ENCODE results near the gene SPDYE3.

SPDYE3 gene

GRCh38 chr7:100366411-100367250 lies 59.1 kb downstream of the SPDYE3 start:
- no peak for FAIRE-seq
- DNase-seq (ENCODE audit: insufficient read length, low spot score) = no peak
- TF ChIP-seq CTCF (IDR thresholded peaks at IDR 0.05; ENCODE audit: insufficient read depth, missing control alignments) = no peak

- no peak for TF ChIP-seq CTCF (IDR thresholded peaks at IDR 0.05; ENCODE audit: insufficient read depth, missing control alignments)
- no peak for FAIRE-seq
- DNase-seq (ENCODE audit: insufficient read length, low spot score) = no peak
These were observed 59.7 kb downstream of the SPDYE3 start for GRCh38 chr7:100367251-100367620.

GRCh38 chr7:100367676-100368613 lies 60.4 kb downstream of the SPDYE3 start:
- TF ChIP-seq CTCF (IDR thresholded peaks at IDR 0.05; ENCODE audit: insufficient read depth, missing control alignments) = no peak
- FAIRE-seq (no peak), DNase-seq (ENCODE audit: insufficient read length, low spot score) (no peak)

DNA sequence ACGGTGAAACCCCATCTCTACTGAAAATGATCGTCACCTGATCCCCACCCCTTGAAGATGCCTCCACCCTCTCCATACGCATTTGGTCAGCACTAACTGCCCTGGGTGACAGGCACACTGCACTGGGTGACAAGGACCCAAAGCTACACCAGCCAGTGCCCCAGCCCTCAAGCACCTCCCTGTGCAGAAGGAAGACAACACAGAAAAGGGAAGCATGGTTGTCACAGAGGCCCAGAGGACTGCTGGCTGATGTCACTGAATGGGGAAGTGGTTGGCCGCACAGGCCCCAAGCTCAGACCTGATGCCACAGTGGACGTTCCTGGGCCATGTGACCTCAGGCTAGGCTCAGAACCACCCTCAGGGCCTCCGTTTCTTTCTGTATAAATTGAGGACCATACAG lies 61.6 kb downstream of the SPDYE3 start:
- FAIRE-seq (no peak), DNase-seq (ENCODE audit: insufficient read length, low spot score) (no peak)

GRCh38 chr7:100370303-100370702 lies 62.8 kb downstream of the SPDYE3 start:
- no peak for DNase-seq (ENCODE audit: insufficient read length, low spot score)
- TF ChIP-seq CTCF (IDR thresholded peaks at IDR 0.05; ENCODE audit: insufficient read depth, missing control alignments) = no peak
- FAIRE-seq = no peak

More for the DNA sequence above, 61.6 kb downstream of the SPDYE3 start:
- TF ChIP-seq CTCF (IDR thresholded peaks at IDR 0.05; ENCODE audit: insufficient read depth, missing control alignments) = no peak

- FAIRE-seq (no peak), DNase-seq (ENCODE audit: insufficient read length, low spot score) (no peak)
These were observed 63.2 kb downstream of the SPDYE3 start for GRCh38 chr7:100370746-100371145.

More at GRCh38 chr7:100370746-100371145, 63.2 kb downstream of the SPDYE3 start:
- no peak for TF ChIP-seq CTCF (IDR thresholded peaks at IDR 0.05; ENCODE audit: insufficient read depth, missing control alignments)
